Cardiac muscle cell (in vitro differentiated cells and primary cell): ENCODE results near the gene TRMT2B. TPM values are rescaled to one million over a fixed set of nuclear protein-coding genes. Genes with fewer than 3 reads are reported as not detected.

ENCODE experiments used
- DNase-seq, 2 donors: peaks; one replicate each; pipeline versions ENCODE4 v3.0.0 to v3.0.0-alpha.2; 2010 to 2017; ENCODE audit warnings: low read depth in 1 of 2, low spot score in 1 of 2
- H3K27ac ChIP-seq: fragments of 200-600 bp; sonication (generic); 2 replicates; pipeline ENCODE4 v1.5.1; 2016
- H3K27me3 ChIP-seq: fragments of 200-600 bp; sonication (generic); 2 replicates; pipeline ENCODE4 v1.6.0; 2016; ENCODE audit warnings: control low read depth
- H3K36me3 ChIP-seq: fragments of 200-600 bp; sonication (generic); 2 replicates; pipeline ENCODE4 v1.5.1; 2016; ENCODE audit warnings: control low read depth
- H3K4me1 ChIP-seq: fragments of 200-600 bp; sonication (generic); 2 replicates; pipeline ENCODE4 v1.8.1; 2017; ENCODE audit warnings: low read depth, mild to moderate bottlenecking, mixed run types
- H3K4me3 ChIP-seq: fragments of 200-600 bp; sonication (generic); 2 replicates; pipeline ENCODE4 v1.5.1; 2016; ENCODE audit warnings: mild to moderate bottlenecking
- H3K9me3 ChIP-seq: fragments of 200-600 bp; sonication (generic); 2 replicates; pipeline ENCODE4 v1.5.1; 2017; ENCODE audit warnings: low read depth, mild to moderate bottlenecking, control low read depth
- polyA plus RNA-seq: library from polyadenylated mRNA; unstranded; fragments of >200 nt; fragmentation: Nextera tagmentation; extraction: Ambion mirVana; gene quantifications from 2 replicates; pipeline ENCODE4 v1.2.1, GENCODE V29; 2016
- total RNA-seq: library from RNA; depleted of rRNA; stranded (reverse); fragments of >200 nt; gene quantifications from 2 replicates; pipeline ENCODE4 v1.2.3, GENCODE V29; 2016
- TF ChIP-seq, protein P1 (sequence below): IDR thresholded peaks from 2 replicates; pipeline ENCODE4 v1.5.1; 2012; ENCODE audit warnings: low read depth, mild to moderate bottlenecking, low read length

TRMT2B gene
- total and polyA plus RNA-seq, 2 experiments from 2014 or later, result 14.0 to 14.5 TPM

GRCh38 chrX:101080326-101081124, 28.6 kb upstream of the TRMT2B start:
- Histone ChIP-seq H3K4me1 (no peaks in the 10 kb centered on the region), H3K4me3 (no peak overlapping the region), H3K36me3 (no peaks in the 10 kb centered on the region), H3K9me3 (no peaks in the 10 kb centered on the region), H3K27ac (no peak overlapping the region), H3K27me3 (no peaks in the 10 kb centered on the region)
- DNase-seq, result no peak
- TF ChIP-seq, protein P1, sequence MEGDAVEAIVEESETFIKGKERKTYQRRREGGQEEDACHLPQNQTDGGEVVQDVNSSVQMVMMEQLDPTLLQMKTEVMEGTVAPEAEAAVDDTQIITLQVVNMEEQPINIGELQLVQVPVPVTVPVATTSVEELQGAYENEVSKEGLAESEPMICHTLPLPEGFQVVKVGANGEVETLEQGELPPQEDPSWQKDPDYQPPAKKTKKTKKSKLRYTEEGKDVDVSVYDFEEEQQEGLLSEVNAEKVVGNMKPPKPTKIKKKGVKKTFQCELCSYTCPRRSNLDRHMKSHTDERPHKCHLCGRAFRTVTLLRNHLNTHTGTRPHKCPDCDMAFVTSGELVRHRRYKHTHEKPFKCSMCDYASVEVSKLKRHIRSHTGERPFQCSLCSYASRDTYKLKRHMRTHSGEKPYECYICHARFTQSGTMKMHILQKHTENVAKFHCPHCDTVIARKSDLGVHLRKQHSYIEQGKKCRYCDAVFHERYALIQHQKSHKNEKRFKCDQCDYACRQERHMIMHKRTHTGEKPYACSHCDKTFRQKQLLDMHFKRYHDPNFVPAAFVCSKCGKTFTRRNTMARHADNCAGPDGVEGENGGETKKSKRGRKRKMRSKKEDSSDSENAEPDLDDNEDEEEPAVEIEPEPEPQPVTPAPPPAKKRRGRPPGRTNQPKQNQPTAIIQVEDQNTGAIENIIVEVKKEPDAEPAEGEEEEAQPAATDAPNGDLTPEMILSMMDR, result no peak

DNA sequence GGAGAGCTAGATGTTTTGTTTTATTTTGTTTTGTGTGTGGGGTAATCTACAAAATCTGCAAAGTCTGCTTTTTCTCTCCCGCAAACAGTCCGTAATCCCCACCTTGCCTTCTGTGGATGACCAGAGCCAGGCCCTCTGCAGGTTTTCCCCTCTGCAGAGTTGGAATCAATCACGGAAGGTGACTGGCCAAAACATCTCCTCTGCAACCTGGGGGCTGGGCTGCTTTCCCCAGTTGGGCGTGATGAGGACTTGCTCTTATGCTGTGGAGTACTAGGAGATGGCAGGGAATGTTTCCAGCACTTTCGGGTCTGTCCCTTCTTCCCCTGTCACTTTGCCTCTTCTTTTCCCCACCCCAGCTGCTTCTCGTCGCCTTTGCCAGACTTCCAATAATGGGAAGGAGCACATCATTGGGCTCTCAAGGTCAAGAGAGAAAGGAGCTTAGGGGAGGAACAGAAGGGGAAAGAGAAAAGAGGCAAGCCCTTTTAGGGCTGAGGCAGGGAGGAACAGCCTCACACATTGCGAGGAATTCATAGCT, 27.9 kb upstream of the TRMT2B start:
- Histone ChIP-seq H3K36me3 (no peaks in the 10 kb centered on the region), H3K4me3 (peak overlapping the region; percentile 34), H3K4me1 (no peaks in the 10 kb centered on the region), H3K27ac (no peak overlapping the region), H3K9me3 (no peaks in the 10 kb centered on the region), H3K27me3 (no peaks in the 10 kb centered on the region)
- DNase-seq, result peak in 1 of 2 donors; percentile 12
- TF ChIP-seq, protein P1, result no peak

- TF ChIP-seq, protein P1, result no peak
- Histone ChIP-seq H3K4me3 (peak within 1 kb of the TSS; percentile 34), H3K9me3 (no peaks in the 10 kb centered on the region), H3K27ac (no peak within 1 kb of the TSS), H3K27me3 (no peaks in the 10 kb centered on the region), H3K36me3 (no peaks in the 10 kb centered on the region), H3K4me1 (no peaks in the 10 kb centered on the region)
- DNase-seq, result peak; percentile 38 to 53
Measured at GRCh38 chrX:101078716-101079598, 27.0 kb upstream of the TRMT2B start, which contains the start of gene TMEM35A. Gene TMEM35A (plus strand): TSS chrX:101078879. CDS start chrX:101079003, 124 bp downstream.

- Histone ChIP-seq H3K27me3 (no peaks in the 10 kb centered on the region), H3K36me3 (no peaks in the 10 kb centered on the region)
Measured at GRCh38 chrX:101071582-101071981, 19.7 kb upstream of the TRMT2B start.

GRCh38 chrX:101062176-101062575, 10.3 kb upstream of the TRMT2B start:
- H3K4me3 ChIP-seq, result no peak overlapping the region
- no peaks in the 10 kb centered on the region for H3K4me1 ChIP-seq
- no peaks in the 10 kb centered on the region for H3K27me3 ChIP-seq
- H3K27ac ChIP-seq, result no peak overlapping the region
- no peaks in the 10 kb centered on the region for H3K36me3 ChIP-seq
- TF ChIP-seq, protein P1, result no peak
- no peak for DNase-seq
- no peaks in the 10 kb centered on the region for H3K9me3 ChIP-seq

More at GRCh38 chrX:101071582-101071981, 19.7 kb upstream of the TRMT2B start:
- Histone ChIP-seq H3K4me3 (no peak overlapping the region), H3K9me3 (no peaks in the 10 kb centered on the region), H3K27ac (no peak overlapping the region), H3K4me1 (no peaks in the 10 kb centered on the region)
- no peak for DNase-seq
- TF ChIP-seq, protein P1, result no peak
